Endothelial cell of umbilical vein (primary cell): ENCODE results near the gene MAK. TPM values are rescaled to one million over a fixed set of nuclear protein-coding genes. Genes with fewer than 3 reads are reported as not detected.

ENCODE experiments used
- BruUV-seq: library from RNA; stranded (reverse); fragments of 400-500 nt; replicated peaks from 2 replicates; lab custom pipeline; 2021; lab: Mats Ljungman, UMichigan
- CTCF ChIA-PET: fragments of 300-600, 350-600 bp; sonication (Branson Sonifier 250); formaldehyde crosslinking; loops from one replicate; lab custom pipeline; 2021; ENCODE audit warnings: antibody characterized with exemption, inconsistent platforms; lab: Charles Lee
- POLR2A ChIA-PET: fragments of 300-600, 350-600 bp; sonication (Branson Sonifier 250); formaldehyde crosslinking; loops from one replicate; lab custom pipeline; 2021; ENCODE audit warnings: antibody characterized with exemption, inconsistent platforms; lab: Charles Lee
- DNase-seq: peaks from one replicate; pipeline ENCODE4 v3.0.0-alpha.2; 2011; ENCODE audit warnings: low read depth, low spot score
- FAIRE-seq: peaks from 2 replicates; lab custom pipeline; 2011; peaks lifted over from hg19 to GRCh38; lab: Jason Lieb, UNC
- H2AFZ ChIP-seq: 2 replicates; pipeline ENCODE4 v1.6.0; 2012; ENCODE audit warnings: low read depth, low read length, control low read depth, inconsistent platforms
- H3K27ac ChIP-seq: 2 replicates; pipeline ENCODE4 v1.5.1; 2011; ENCODE audit warnings: low read depth, mild to moderate bottlenecking, control low read depth, low read length, moderate library complexity; ENCODE audit not compliant: insufficient read depth
- H3K27me3 ChIP-seq, 2 experiments: 2 replicates each; pipeline versions ENCODE4 v1.6.0 to v1.6.1; 2011; ENCODE audit warnings: low read length in 2 of 2, mixed read lengths in 1 of 2; ENCODE audit not compliant: control insufficient read depth in 2 of 2, insufficient read depth in 2 of 2
- H3K36me3 ChIP-seq, 2 experiments: 2 replicates in 1 of 2; 3 replicates in 1 of 2; pipeline ENCODE4 v1.5.1; 2011; ENCODE audit warnings: low read length in 2 of 2, mild to moderate bottlenecking in 1 of 2, moderate library complexity in 1 of 2; ENCODE audit not compliant: control insufficient read depth in 2 of 2, insufficient read depth in 2 of 2; ENCODE audit errors: extremely low read depth in 1 of 2
- H3K4me1 ChIP-seq: 3 replicates; pipeline ENCODE4 v1.5.1; 2011; ENCODE audit warnings: mild to moderate bottlenecking, low read length; ENCODE audit not compliant: control insufficient read depth, insufficient read depth; ENCODE audit errors: extremely low read depth
- H3K4me2 ChIP-seq: 2 replicates; pipeline ENCODE4 v1.6.1; 2011; ENCODE audit warnings: low read length, control low read depth, mixed read lengths; ENCODE audit not compliant: insufficient read depth
- H3K4me3 ChIP-seq, 3 experiments: fragments of 200-600 bp in 1 of 3; sonication (generic), shearing (Covaris generic) in 1 of 3; replicated peaks in 1 of 3; 2 replicates each; pipeline ENCODE4 v1.5.1; 2011 to 2016; ENCODE audit warnings: control low read depth in 3 of 3, low read length in 3 of 3, mild to moderate bottlenecking in 2 of 3, inconsistent platforms in 1 of 3, low read depth in 1 of 3, moderate library complexity in 1 of 3; ENCODE audit not compliant: insufficient read depth in 1 of 3
- H3K79me2 ChIP-seq: 2 replicates; pipeline ENCODE4 v1.6.0; 2012; ENCODE audit warnings: low read length, inconsistent platforms; ENCODE audit not compliant: control insufficient read depth, insufficient read depth
- H3K9ac ChIP-seq: replicated peaks from 2 replicates; pipeline ENCODE3; 2011; ENCODE audit warnings: low read length, control low read depth; ENCODE audit not compliant: insufficient read depth; ENCODE audit errors: extremely low read depth
- H3K9me1 ChIP-seq: replicated peaks from 3 replicates; pipeline ENCODE4 v1.6.0; 2011; ENCODE audit warnings: mild to moderate bottlenecking, low read length; ENCODE audit not compliant: control insufficient read depth, insufficient read depth; ENCODE audit errors: extremely low read depth
- H3K9me3 ChIP-seq: replicated peaks from 2 replicates; pipeline ENCODE4 v1.5.1; 2012; ENCODE audit warnings: low read length, inconsistent platforms; ENCODE audit not compliant: control insufficient read depth, insufficient read depth
- H4K20me1 ChIP-seq: replicated peaks from 2 replicates; pipeline ENCODE3; 2011; ENCODE audit warnings: mild to moderate bottlenecking, low read length; ENCODE audit not compliant: control insufficient read depth, insufficient read depth; ENCODE audit errors: extremely low read depth
- CTCF ChIP-seq, 2 donors: IDR thresholded peaks; 1 replicate in 1 of 2; 2 replicates in 1 of 2; pipeline ENCODE4 v1.5.1; 2011; ENCODE audit warnings: low read length in 2 of 2, mild to moderate bottlenecking in 2 of 2, moderate library complexity in 2 of 2, control low read depth in 1 of 2, inconsistent platforms in 1 of 2, low read depth in 1 of 2; ENCODE audit not compliant: insufficient read depth in 1 of 2; ENCODE audit errors: extremely low read depth in 1 of 2
- EZH2 ChIP-seq: IDR thresholded peaks from 2 replicates; pipeline ENCODE4 v1.6.1; 2012; ENCODE audit warnings: borderline replicate concordance, low read depth, mild to moderate bottlenecking, moderate library complexity, low read length, inconsistent platforms; ENCODE audit not compliant: severe bottlenecking
- FOS ChIP-seq: IDR thresholded peaks from 2 replicates; pipeline ENCODE4 v1.6.1; 2011; ENCODE audit warnings: mild to moderate bottlenecking, low read length, moderate library complexity, borderline replicate concordance; ENCODE audit not compliant: insufficient read depth
- GATA2 ChIP-seq: IDR thresholded peaks from 2 replicates; pipeline ENCODE4 v1.7.0; 2011; ENCODE audit warnings: low read depth, mild to moderate bottlenecking, moderate library complexity, mixed read lengths, low read length; ENCODE audit not compliant: insufficient read length, insufficient read depth
- JUN ChIP-seq: IDR thresholded peaks from 2 replicates; pipeline ENCODE4 v1.6.1; 2011; ENCODE audit warnings: borderline replicate concordance, low read depth; ENCODE audit not compliant: insufficient read length, insufficient read depth
- MYC ChIP-seq: IDR thresholded peaks from one replicate; pipeline ENCODE4 v1.6.1; 2011; ENCODE audit warnings: mild to moderate bottlenecking, low read depth, low read length
- POLR2A ChIP-seq: IDR thresholded peaks from 2 replicates; pipeline ENCODE4 v1.6.1; 2012; ENCODE audit warnings: low read depth, mild to moderate bottlenecking, control low read depth, low read length
- POLR2AphosphoS5 ChIP-seq: IDR thresholded peaks from 2 replicates; pipeline ENCODE4 v1.6.1; 2012; ENCODE audit warnings: low read depth, mild to moderate bottlenecking, control low read depth, low read length, moderate library complexity; ENCODE audit not compliant: insufficient read depth
- dilution Hi-C: fragments of 300-500 bp; cut with MboI; formaldehyde crosslinking; loops from one replicate; pipeline ENCODE4 v1.15.0; 2019; ENCODE audit warnings: low sequenced_read_pairs; ENCODE audit not compliant: extremely low pct_ligation_motif_present
- intact Hi-C: fragments of 100-400 bp; cut with micrococcal nuclease; formaldehyde crosslinking; loops from one replicate; pipeline ENCODE4 v1.10.0; 2022
- polyA plus RNA-seq, 4 experiments: library from polyadenylated mRNA; depleted of rRNA in 3 of 4; stranded (reverse) in 3 of 4; unstranded in 1 of 4; fragments of >200 nt; gene quantifications; 2 replicates each; pipeline versions ENCODE4 v1.2.1 to v1.2.3, GENCODE V29; 2011 to 2012; ENCODE audit warnings: missing spikeins in 1 of 4
- total RNA-seq: library from RNA; stranded (reverse); gene quantifications from 2 replicates; pipeline ENCODE4 v1.2.3, GENCODE V29; 2021
- TF ChIP-seq, protein P1 (sequence below): IDR thresholded peaks from 2 replicates; pipeline ENCODE4 v1.6.1; 2011; ENCODE audit not compliant: insufficient read depth, insufficient read length

The MAK gene
- total and polyA plus RNA-seq, 2 donors (not counting 3 experiments of a cell fraction or from before 2014, with no cell fraction given), result not detected

DNA sequence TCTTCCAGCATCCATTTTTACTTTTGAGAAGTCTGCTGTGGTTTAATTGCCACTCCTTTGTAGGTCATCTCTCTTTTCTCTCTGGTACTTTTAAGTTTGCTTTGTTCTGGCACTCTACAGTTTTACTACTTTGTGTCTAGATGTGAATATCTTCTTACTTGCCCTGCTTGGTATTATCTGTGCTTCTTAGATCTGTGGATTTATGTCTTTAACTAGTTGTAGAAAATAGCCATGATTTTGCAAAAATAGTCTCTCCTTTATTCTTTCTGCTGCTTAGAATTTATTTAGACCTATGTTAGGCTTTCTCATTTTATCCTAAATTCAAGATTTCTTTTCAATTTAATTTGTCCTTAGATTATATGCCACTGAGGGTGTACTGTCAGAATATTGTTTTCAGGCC lies 5.2 kb upstream of the MAK start:
- H3K4me3 ChIP-seq, result no peak overlapping the region
- dilution Hi-C loops (no loop called here), intact Hi-C loops (loop anchor here (10.0 kb wide), 1 partner anchor 201 kb away; the partner anchor contains the start of gene ELOVL2)
- BruUV-seq, result no TSS peak
- DNase-seq (no peak), FAIRE-seq (no peak)
- CTCF ChIA-PET, result no interaction called here
- POLR2A ChIA-PET, result no interaction called here
- H3K79me2 ChIP-seq, result no peaks in the 10 kb centered on the region
- H3K27ac ChIP-seq, result no peak overlapping the region
- H4K20me1 ChIP-seq, result no peaks in the 10 kb centered on the region
- no peak overlapping the region for H3K4me2 ChIP-seq
- no peak overlapping the region for H3K9ac ChIP-seq
- no peaks in the 10 kb centered on the region for H3K4me1 ChIP-seq
- no peak overlapping the region for H2AFZ ChIP-seq
- peaks cover 11 to 13% of the 10 kb centered on the region in 2 experiments for H3K27me3 ChIP-seq
- H3K9me1 ChIP-seq, result no peaks in the 10 kb centered on the region
- no peaks in the 10 kb centered on the region for H3K36me3 ChIP-seq
- TF ChIP-seq FOS (no peak), GATA2 (no peak), POLR2AphosphoS5 (no peak)
- H3K9me3 ChIP-seq, result no peaks in the 10 kb centered on the region

GRCh38 chr6:10838794-10839333 lies 525 bp upstream of the MAK start:
- CTCF ChIA-PET, result interaction anchor here (0.6 to 1.0 kb wide), 2 partner anchors 19 to 360 kb away, joined by 3 to 5 read pairs; no protein-coding TSS in a partner anchor
- intact Hi-C loops (loop anchor here (1.0 to 5.0 kb wide), 2 partner anchors 145 to 738 kb away; partner anchors contain the start of genes C6orf52 and PAK1IP1), dilution Hi-C loops (no loop called here)
- peak overlapping the region; percentile 82 for H3K4me2 ChIP-seq
- no peaks in the 10 kb centered on the region for H3K9me3 ChIP-seq
- no peaks in the 10 kb centered on the region for H3K9me1 ChIP-seq
- TF ChIP-seq EZH2 (no peak), CTCF (IDR thresholded peaks at IDR 0.05; ENCODE audit: extremely low read depth in 1 of 2, insufficient read depth in 1 of 2, low read depth in 1 of 2, low read length in 2 of 2) (no peak), MYC (no peak), POLR2A (no peak), FOS (no peak), JUN (no peak), POLR2AphosphoS5 (no peak), GATA2 (no peak)
- TF ChIP-seq, protein P1, sequence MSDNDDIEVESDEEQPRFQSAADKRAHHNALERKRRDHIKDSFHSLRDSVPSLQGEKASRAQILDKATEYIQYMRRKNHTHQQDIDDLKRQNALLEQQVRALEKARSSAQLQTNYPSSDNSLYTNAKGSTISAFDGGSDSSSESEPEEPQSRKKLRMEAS, result no peak
- H3K4me1 ChIP-seq, result peaks cover 8% of the 10 kb centered on the region
- peak overlapping the region; percentile 79 for H2AFZ ChIP-seq
- H4K20me1 ChIP-seq, result no peaks in the 10 kb centered on the region
- no peaks in the 10 kb centered on the region for H3K79me2 ChIP-seq
- no peak overlapping the region for H3K9ac ChIP-seq
- H3K27me3 ChIP-seq, result peaks cover 34 to 35% of the 10 kb centered on the region in 2 experiments
- DNase-seq (no peak), FAIRE-seq (no peak)
- POLR2A ChIA-PET, result no interaction called here
- no TSS peak for BruUV-seq
- peak overlapping the region in 1 of 3 experiments; percentile 56 for H3K4me3 ChIP-seq
- no peak overlapping the region for H3K27ac ChIP-seq
- no peaks in the 10 kb centered on the region for H3K36me3 ChIP-seq
